CD14-positive monocyte (primary cell): ENCODE results near the gene SLC6A20. TPM values are rescaled to one million over a fixed set of nuclear protein-coding genes. Genes with fewer than 3 reads are reported as not detected.

Experiments
- DNase-seq, 3 donors: peaks; one replicate each; pipeline ENCODE4 v3.0.0-alpha.2; 2011 to 2022
- H2AFZ ChIP-seq: 2 replicates; pipeline ENCODE4 v1.6.0; 2012; ENCODE audit warnings: mild to moderate bottlenecking, low read depth, low read length, inconsistent platforms; ENCODE audit not compliant: insufficient read depth, poor library complexity, severe bottlenecking
- H3K27ac ChIP-seq, 2 donors: 1 replicate in 1 of 2; 2 replicates in 1 of 2; pipeline ENCODE4 v1.5.1; 2012 to 2013; ENCODE audit warnings: low read length in 2 of 2, control low read depth in 1 of 2, inconsistent platforms in 1 of 2, low read depth in 1 of 2, mild to moderate bottlenecking in 1 of 2
- H3K27me3 ChIP-seq, 2 donors: one replicate each; pipeline versions ENCODE4 v1.6.0 to v1.6.1; 2011 to 2013; ENCODE audit warnings: low read length in 2 of 2; ENCODE audit not compliant: control insufficient read depth in 2 of 2, insufficient read depth in 2 of 2
- H3K36me3 ChIP-seq, 2 donors: replicated peaks in 1 of 2; 1 replicate in 1 of 2; 2 replicates in 1 of 2; pipeline versions ENCODE4 v1.5.1 to v1.6.1; 2012 to 2013; ENCODE audit warnings: low read length in 2 of 2, control low read depth in 1 of 2, inconsistent platforms in 1 of 2, mild to moderate bottlenecking in 1 of 2; ENCODE audit not compliant: insufficient read depth in 2 of 2, control insufficient read depth in 1 of 2
- H3K4me1 ChIP-seq, 2 donors: 1 replicate in 1 of 2; 2 replicates in 1 of 2; pipeline versions ENCODE4 v1.5.1 to v1.6.1; 2012 to 2013; ENCODE audit warnings: low read length in 2 of 2, control low read depth in 1 of 2, inconsistent platforms in 1 of 2, mild to moderate bottlenecking in 1 of 2, moderate library complexity in 1 of 2; ENCODE audit not compliant: insufficient read depth in 2 of 2, control insufficient read depth in 1 of 2
- H3K4me2 ChIP-seq: replicated peaks from 2 replicates; pipeline ENCODE3; 2012; ENCODE audit warnings: low read length, moderate library complexity, mild to moderate bottlenecking; ENCODE audit not compliant: poor library complexity, severe bottlenecking; ENCODE audit errors: extremely low read depth
- H3K4me3 ChIP-seq, 3 experiments: fragments of 200-600 bp in 1 of 3; sonication (generic) in 1 of 3; replicated peaks in 1 of 3; 1 replicate in 2 of 3; 2 replicates in 1 of 3; pipeline ENCODE4 v1.5.1; 2011 to 2013; ENCODE audit warnings: low read length in 3 of 3, mild to moderate bottlenecking in 3 of 3, control low read depth in 2 of 3, low read depth in 2 of 3, inconsistent platforms in 1 of 3, moderate library complexity in 1 of 3
- H3K79me2 ChIP-seq: 2 replicates; pipeline ENCODE4 v1.6.0; 2012; ENCODE audit warnings: mild to moderate bottlenecking, control low read depth, inconsistent platforms, low read length, moderate library complexity; ENCODE audit not compliant: insufficient read depth
- H3K9ac ChIP-seq: 2 replicates; pipeline ENCODE4 v1.6.0; 2017; ENCODE audit warnings: low read length, mild to moderate bottlenecking; ENCODE audit not compliant: insufficient read depth, poor library complexity, severe bottlenecking
- H3K9me3 ChIP-seq, 2 donors: replicated peaks in 1 of 2; 1 replicate in 1 of 2; 2 replicates in 1 of 2; pipeline versions ENCODE4 v1.5.1 to v1.6.1; 2012 to 2013; ENCODE audit warnings: low read length in 2 of 2, control low read depth in 1 of 2; ENCODE audit not compliant: control insufficient read depth in 1 of 2, insufficient read depth in 1 of 2
- H4K20me1 ChIP-seq: 2 replicates; pipeline ENCODE4 v1.6.0; 2012; ENCODE audit warnings: mild to moderate bottlenecking, low read length, control low read depth, moderate library complexity; ENCODE audit not compliant: insufficient read depth
- H3K27ac Mint-ChIP-seq, 7 donors: one replicate each; pipeline ENCODE4 v1.8.0; 2020; ENCODE audit warnings: mild to moderate bottlenecking in 7 of 7, mixed read lengths in 7 of 7, moderate library complexity in 6 of 7, inconsistent platforms in 2 of 7
- H3K27me3 Mint-ChIP-seq, 3 donors: one replicate each; pipeline ENCODE4 v1.8.0; 2021 to 2022; ENCODE audit warnings: low read depth in 3 of 3, mild to moderate bottlenecking in 3 of 3, mixed read lengths in 3 of 3, moderate library complexity in 3 of 3, inconsistent platforms in 1 of 3
- H3K36me3 Mint-ChIP-seq, 2 donors: one replicate each; pipeline ENCODE4 v1.8.0; 2020; ENCODE audit warnings: mixed read lengths in 2 of 2, inconsistent platforms in 1 of 2, mild to moderate bottlenecking in 1 of 2
- H3K4me1 Mint-ChIP-seq: one replicate; pipeline ENCODE4 v1.8.0; 2020; ENCODE audit warnings: mild to moderate bottlenecking, mixed read lengths
- H3K4me3 Mint-ChIP-seq, 2 donors: one replicate each; pipeline ENCODE4 v1.8.0; 2020; ENCODE audit warnings: mild to moderate bottlenecking in 2 of 2, mixed read lengths in 2 of 2, moderate library complexity in 1 of 2
- H3K9me3 Mint-ChIP-seq, 7 donors: one replicate each; pipeline ENCODE4 v1.8.0; 2020 to 2022; ENCODE audit warnings: mixed read lengths in 7 of 7, mild to moderate bottlenecking in 6 of 7, moderate library complexity in 6 of 7, inconsistent platforms in 2 of 7
- WGBS: methylation state at CpG from one replicate; pipeline ENCODE4 v1.1.5; 2013; ENCODE audit warnings: missing lambda C conversion rate; ENCODE audit not compliant: insufficient coverage; 5-methylcytosine and 5-hydroxymethylcytosine counted together
- intact Hi-C, 2 donors: fragments of 100-400 bp; cut with micrococcal nuclease; formaldehyde crosslinking; loops; one replicate each; pipeline versions ENCODE4 v1.15.0 to v1.15.1; 2023
- polyA plus RNA-seq, 3 donors: library from polyadenylated mRNA; depleted of rRNA in 1 of 3; unstranded in 2 of 3; stranded (reverse) in 1 of 3; fragments of 300-500 nt in 2 of 3; fragments of >200 nt in 1 of 3; fragmentation: Illumina TruSeq in 2 of 3; gene quantifications; 1 replicate in 2 of 3; 2 replicates in 1 of 3; pipeline ENCODE4 v1.2.3, GENCODE V29; 2012 to 2021
- TF ChIP-seq, protein P1 (sequence below): fragments of 200-600 bp; IDR thresholded peaks from one replicate; pipeline ENCODE4 v1.8.0; 2022; ENCODE audit warnings: antibody characterized with exemption, mild to moderate bottlenecking

SLC6A20 gene
- polyA plus RNA-seq, 3 donors = not detected

DNA sequence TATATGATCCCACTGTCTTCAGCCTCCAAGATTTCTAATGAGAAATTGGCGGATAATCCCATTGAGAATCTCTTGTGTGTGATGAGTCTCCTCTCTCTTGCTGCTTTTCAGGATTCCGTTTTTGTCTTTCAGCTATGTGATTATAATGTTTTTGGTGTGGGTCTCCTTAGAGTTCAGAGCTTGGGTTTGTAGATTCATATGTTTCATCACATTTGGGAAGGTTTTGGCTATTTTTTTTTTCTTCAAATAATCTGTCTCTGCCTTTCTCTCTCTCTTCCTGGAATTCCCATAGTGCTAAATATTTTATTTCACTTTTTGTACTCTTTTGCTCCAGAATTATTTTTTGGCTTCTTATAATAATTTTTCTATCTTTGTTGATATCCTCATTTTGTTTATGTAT is 66.7 kb downstream of the SLC6A20 start:
- Histone ChIP-seq H3K4me2 (no peak overlapping the region), H4K20me1 (peaks cover 17% of the 10 kb centered on the region), H3K27me3 (no peaks in the 10 kb centered on the region), H3K4me3 (no peak overlapping the region), H3K36me3 (peaks cover 48 to 71% of the 10 kb centered on the region in 2 donors), H3K4me1 (peaks cover 0 to 19% of the 10 kb centered on the region in 2 donors), H3K79me2 (peaks cover 24% of the 10 kb centered on the region), H3K9me3 (no peaks in the 10 kb centered on the region), H2AFZ (no peak overlapping the region), H3K9ac (no peak overlapping the region), H3K27ac (no peak overlapping the region)
- Mint-ChIP-seq H3K27me3 (no peaks in the 10 kb centered on the region), H3K9me3 (no peaks in the 10 kb centered on the region), H3K27ac (peak overlapping the region in 4 of 7 donors; percentile 0 to 41 (median 2)), H3K4me1 (peaks cover 22% of the 10 kb centered on the region), H3K36me3 (peaks cover 55 to 79% of the 10 kb centered on the region in 2 donors), H3K4me3 (no peak overlapping the region)
- WGBS = no CpG with 5 or more reads among the region's 2 CpGs
- no peak for DNase-seq
- intact Hi-C loops = no loop called here
- TF ChIP-seq, protein P1, sequence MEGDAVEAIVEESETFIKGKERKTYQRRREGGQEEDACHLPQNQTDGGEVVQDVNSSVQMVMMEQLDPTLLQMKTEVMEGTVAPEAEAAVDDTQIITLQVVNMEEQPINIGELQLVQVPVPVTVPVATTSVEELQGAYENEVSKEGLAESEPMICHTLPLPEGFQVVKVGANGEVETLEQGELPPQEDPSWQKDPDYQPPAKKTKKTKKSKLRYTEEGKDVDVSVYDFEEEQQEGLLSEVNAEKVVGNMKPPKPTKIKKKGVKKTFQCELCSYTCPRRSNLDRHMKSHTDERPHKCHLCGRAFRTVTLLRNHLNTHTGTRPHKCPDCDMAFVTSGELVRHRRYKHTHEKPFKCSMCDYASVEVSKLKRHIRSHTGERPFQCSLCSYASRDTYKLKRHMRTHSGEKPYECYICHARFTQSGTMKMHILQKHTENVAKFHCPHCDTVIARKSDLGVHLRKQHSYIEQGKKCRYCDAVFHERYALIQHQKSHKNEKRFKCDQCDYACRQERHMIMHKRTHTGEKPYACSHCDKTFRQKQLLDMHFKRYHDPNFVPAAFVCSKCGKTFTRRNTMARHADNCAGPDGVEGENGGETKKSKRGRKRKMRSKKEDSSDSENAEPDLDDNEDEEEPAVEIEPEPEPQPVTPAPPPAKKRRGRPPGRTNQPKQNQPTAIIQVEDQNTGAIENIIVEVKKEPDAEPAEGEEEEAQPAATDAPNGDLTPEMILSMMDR = no peak

DNA sequence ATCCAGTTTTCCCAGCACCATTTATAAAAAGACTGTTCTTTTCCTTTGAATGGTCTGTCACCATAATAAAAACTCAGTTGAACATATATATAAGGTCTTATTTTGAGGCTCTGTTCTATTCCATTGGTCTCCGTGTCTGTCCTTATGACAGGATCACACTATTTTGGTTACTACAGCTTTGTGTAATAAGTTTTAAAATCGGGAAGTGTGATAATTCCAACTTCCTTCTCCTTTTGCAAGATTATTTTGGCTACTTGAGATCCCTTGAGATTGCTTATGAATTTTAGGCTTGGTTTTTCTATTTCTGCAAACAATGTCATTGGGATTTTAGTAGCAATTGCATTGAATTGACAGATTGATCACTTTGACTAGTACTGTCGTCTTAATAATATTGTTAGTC is 71.4 kb downstream of the SLC6A20 start:
- H3K27ac ChIP-seq = no peak overlapping the region
- intact Hi-C loops = no loop called here
- peaks cover 24% of the 10 kb centered on the region for H3K79me2 ChIP-seq
- H3K4me1 Mint-ChIP-seq = peaks cover 32% of the 10 kb centered on the region
- H3K4me3 ChIP-seq = no peak overlapping the region
- peaks cover 0 to 24% of the 10 kb centered on the region in 2 donors for H3K4me1 ChIP-seq
- H2AFZ ChIP-seq = no peak overlapping the region
- peak; percentile 10 to 45 (median 44) for DNase-seq
- H3K4me3 Mint-ChIP-seq = no peak overlapping the region
- H3K36me3 Mint-ChIP-seq = peaks cover 54 to 70% of the 10 kb centered on the region in 2 donors
- H3K4me2 ChIP-seq = no peak overlapping the region
- no peaks in the 10 kb centered on the region for H3K27me3 Mint-ChIP-seq
- peaks cover 17 to 67% of the 10 kb centered on the region in 2 donors for H3K36me3 ChIP-seq
- H4K20me1 ChIP-seq = peaks cover 8% of the 10 kb centered on the region
- no CpG with 5 or more reads among the region's 3 CpGs for WGBS
- no peaks in the 10 kb centered on the region for H3K9me3 ChIP-seq
- H3K9me3 Mint-ChIP-seq = no peaks in the 10 kb centered on the region
- H3K27ac Mint-ChIP-seq = peak overlapping the region in 2 of 7 donors; percentile 36 to 54
- H3K27me3 ChIP-seq = no peaks in the 10 kb centered on the region
- TF ChIP-seq, protein P1 = no peak
- H3K9ac ChIP-seq = no peak overlapping the region
